Activated CD8-positive, alpha-beta memory T cell treated with anti-CD3 and anti-CD28 coated beads, Interleukin-2, amount 50 U/mL, for 24 hours (primary cell): Measurements from ENCODE around the gene ZNF30.
"Not testable (repeated sequence)": the region's sequence is repeated elsewhere in the genome, so short reads cannot be mapped to it uniquely, and the experiment has no call there.

Experiments used
- DNase-seq: peaks from one replicate; pipeline ENCODE4 v3.0.0-alpha.2; 2020; ENCODE audit errors: extremely low read depth

ZNF30 gene

GRCh38 chr19:34960103-34960805 lies 33.6 kb downstream of the ZNF30 start:
- DNase-seq = no peak

DNA sequence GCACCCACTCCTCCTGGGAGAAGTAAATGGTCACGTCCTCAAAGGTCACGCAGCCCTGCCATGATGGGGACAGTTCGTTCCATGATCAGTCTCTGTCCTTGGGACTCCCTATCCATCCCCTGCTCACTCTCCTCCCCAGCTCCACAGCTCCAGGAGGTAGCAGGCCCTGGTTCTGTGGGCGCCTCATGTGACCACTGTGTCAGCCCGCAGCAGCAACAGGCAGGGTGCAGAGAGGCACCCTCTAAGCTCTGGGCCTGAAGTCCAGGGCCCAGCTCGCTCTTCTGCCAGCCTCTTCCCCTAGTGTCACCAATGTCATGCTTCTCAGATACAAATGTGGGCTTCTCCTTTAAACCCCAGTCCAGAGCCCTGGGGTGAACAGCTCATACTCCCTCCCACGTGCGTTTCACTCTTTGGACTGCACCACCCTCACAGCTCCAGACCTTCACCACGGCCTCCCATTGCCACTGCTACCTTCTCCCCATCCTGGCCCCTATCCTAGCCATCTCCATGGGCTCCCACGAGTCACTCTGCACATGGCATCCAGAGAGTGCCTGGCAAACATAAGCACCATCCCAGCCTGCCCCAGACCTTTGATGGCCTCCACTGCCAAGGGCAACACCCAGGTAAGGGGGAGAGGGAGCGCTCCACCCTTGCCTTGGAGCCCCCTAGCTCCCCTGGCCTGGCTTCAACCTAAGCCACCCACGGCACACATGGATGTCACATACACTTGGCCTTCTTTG lies 34.4 kb downstream of the ZNF30 start:
- DNase-seq = no peak

DNA sequence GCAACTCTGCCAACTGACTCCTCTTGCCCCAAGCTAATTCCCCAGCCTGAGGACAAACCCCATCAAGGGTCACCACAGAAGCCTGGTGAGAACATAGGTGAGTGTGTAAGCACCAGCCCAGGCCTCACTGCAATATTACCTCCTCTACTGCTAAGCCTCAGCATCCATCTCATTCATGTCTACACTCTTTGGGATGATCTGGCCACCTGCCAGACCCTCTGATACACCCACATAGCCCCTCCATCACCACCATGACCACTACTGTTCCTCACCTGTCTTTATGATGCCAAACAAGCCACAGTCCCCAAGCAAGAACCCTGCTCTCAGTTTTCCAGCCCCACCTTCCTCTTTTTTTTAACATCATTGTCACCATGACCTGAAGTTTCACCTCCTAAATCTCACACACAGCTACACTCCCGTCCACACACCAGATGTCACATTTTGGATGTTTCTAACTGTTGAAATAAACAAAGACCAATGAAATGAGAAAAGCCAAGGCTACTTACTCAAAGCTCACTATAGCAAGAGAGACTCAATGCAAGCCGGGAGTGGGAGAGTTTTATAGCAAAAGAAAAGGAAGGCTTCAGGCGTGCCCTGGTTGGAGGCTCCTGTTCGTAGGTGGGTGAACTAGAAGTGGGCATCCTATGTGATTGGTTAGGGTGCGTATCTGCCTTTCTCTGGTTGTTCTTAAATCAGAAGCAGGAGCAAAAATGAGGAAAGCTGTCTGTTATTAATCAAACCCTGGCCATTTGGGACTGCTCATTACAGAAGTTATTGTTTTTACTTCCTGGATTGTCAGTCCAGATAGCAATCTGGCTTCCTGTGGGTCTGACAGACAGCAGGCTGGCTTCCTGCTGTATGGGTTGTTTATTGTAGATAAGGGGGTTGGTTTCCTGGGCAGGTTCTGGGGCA lies 35.3 kb downstream of the ZNF30 start:
- DNase-seq = no peak

GRCh38 chr19:34962687-34963572 lies 36.2 kb downstream of the ZNF30 start:
- DNase-seq = no peak

GRCh38 chr19:34963573-34964406 lies 37.1 kb downstream of the ZNF30 start, which contains the start of gene ZNF792:
Gene ZNF792, minus strand, starts transcription at chr19:34964229. Its CDS starts 567 bp downstream, at chr19:34963662.
- no peak for DNase-seq

GRCh38 chr19:34964598-34964997 lies 37.9 kb downstream of the ZNF30 start:
- DNase-seq = no peak

- DNase-seq = not testable (repeated sequence)
Observed at GRCh38 chr19:34965505-34965904, 38.8 kb downstream of the ZNF30 start.

DNA sequence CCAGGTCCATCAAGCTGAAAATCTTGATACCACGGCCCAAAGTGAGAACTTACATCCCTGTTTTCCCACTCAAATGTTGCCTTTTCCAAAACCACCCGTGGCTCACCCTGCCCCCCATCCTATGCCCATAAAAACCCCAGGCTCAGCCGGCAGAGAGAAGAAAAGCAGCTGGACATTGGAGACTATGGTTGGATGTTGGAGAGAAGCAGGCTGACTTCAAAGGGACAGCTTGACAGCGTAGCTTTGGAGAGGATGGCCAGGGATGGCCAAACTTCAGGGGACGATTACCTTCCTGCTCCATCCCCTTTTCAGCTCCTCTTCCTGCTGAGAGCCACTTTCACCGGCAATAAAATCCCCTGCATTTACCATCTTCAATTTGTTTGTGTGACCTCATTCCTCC lies 40.8 kb downstream of the ZNF30 start:
- DNase-seq = no peak

DNA sequence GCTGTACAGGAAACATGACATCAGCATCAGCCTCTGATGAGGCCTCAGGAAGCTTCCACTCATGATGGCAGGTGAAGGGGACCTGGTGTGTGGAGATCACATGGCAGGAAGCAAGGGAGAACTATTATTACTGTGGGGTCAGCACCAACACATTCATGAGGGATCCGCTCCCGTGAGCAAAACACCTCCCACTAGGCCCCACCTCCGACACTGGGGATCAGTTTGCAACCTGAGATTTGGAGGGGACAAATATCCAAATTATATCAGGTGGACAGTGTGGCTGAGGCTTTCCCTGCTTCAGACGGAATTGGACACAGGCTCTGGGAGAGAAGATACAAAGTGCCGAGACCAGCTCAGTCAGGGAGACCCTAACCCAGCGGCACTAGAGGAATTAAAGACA lies 43.0 kb downstream of the ZNF30 start:
- DNase-seq = no peak

GRCh38 chr19:34970185-34970780 lies 43.6 kb downstream of the ZNF30 start:
- not testable (repeated sequence) for DNase-seq

- DNase-seq = no peak
Observed at GRCh38 chr19:34972163-34972705, 45.5 kb downstream of the ZNF30 start.

GRCh38 chr19:34974646-34975045 lies 47.9 kb downstream of the ZNF30 start:
- no peak for DNase-seq

DNA sequence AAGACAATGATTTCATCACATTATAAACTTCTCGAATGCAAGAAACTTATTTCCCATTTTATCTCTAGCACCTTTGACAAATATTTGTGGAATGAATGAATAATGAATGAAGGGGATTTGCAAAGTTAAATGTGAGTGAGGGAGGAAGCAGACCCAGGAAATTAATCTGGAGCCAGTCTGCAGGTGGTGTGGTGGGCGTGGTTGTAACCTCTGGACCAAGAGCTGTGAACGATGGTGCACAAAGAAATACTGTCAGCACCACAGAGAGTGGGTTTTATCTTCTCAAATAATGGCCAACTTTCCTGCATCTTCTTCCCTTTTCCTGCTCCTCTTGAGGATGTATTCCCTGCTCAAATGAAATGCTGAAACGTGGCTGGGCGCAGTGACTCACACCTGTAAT lies 48.4 kb downstream of the ZNF30 start:
- DNase-seq = no peak

DNA sequence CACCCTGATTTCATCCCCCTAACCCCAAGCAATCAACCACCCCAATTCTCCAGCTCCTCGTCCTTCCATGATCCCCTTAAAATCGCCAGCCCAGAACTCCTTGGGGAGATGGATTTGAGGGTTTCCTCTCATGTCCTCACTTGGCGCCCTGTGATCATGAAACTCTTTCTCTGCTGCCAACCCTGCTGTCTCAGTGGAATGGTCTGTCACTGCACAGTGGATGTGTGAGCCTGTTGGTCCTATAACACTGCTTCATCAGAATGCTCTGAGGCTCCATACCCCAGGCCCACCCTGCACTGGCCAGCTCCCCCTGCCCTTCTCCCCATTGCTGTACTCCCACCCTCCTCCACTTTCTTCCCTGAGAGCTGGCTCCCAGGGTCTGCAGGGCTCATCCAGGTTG lies 49.9 kb downstream of the ZNF30 start:
- DNase-seq = no peak

DNA sequence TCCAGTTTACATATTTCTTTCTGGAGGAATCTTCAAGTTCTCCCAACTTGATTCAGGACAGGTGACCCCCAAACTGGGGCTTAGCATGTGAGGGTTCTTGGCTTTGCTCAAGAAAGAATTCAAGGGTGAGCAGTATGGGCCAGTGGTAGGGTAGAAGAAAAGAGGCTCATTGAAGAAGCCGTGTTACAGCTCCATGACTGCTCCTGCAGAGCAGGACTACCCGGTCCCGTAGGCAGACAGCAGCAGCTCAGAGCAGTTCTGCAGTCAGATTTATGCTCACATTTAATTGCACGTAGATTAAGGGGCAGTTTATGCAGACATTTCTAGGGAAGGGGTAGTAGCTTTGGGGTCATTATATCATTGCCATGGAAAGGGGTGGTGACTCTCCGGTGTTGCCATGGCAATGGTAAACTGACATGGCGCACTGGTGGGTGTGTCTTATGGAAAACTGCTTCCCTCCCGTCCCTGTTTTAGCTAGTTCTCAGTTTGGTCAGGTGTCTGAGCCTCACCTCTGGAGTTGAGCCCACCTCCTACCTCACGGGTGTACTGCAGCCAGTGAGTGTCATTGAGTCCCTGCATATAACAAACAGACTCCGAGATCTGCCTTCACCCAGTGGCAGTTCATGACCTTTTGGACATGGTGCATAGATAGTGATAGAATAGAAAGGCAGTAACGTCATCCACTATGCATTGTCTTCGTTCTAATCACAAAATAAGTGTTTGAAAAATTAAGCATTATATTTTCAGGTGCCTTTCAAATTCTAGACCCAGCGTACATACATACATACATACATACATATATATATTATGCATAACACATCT lies 53.3 kb downstream of the ZNF30 start:
- no peak for DNase-seq

DNA sequence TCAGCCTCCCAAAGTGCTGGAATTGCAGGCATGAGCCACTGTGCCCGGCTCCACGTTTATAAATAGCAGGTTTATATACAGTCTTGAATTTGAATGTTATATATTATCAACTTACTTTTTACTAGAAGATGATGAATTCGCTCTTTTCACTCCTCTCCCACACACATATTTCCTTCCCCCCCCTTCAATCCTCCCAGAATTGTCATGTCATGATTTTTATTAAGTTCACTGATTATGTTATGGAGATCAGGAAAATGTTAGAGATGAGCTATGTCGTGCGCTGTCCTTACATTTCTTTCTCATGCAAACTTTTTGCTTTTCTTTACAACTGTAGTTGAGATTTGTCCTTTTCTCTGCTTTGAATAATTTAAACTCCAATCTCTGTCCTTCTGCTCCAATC lies 55.6 kb downstream of the ZNF30 start:
- DNase-seq = no peak

DNA sequence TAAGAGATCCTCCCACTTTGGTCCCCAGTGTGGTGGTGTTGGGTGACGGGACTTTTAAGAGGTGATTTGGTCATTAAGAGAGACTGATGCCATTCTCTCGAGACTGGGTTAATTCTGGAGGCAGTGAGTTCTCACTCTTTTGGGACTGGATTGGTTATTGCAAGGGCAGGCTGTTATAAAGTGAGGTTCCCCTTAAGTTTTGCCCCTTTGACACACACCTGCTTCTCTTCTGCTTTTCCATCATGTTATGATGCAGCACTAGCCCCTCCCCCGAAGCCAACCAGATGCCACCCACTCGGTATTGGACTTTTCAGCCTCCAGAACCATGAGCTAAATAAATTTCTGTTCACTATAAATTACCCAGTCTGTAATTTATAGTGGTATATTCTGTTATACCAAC lies 57.1 kb downstream of the ZNF30 start:
- DNase-seq = no peak

GRCh38 chr19:34984287-34984686 lies 57.6 kb downstream of the ZNF30 start:
- DNase-seq = no peak
